NCI-H1436 (cell line): ENCODE results near the gene SLC25A51.
"Not testable (repeated sequence)": the region's sequence is repeated elsewhere in the genome, so short reads cannot be mapped to it uniquely, and the experiment has no call there.

Source experiments
- DNase-seq: peaks from one replicate; lab custom pipeline; 2025; lab: John Stamatoyannopoulos, UW

The SLC25A51 gene

DNA sequence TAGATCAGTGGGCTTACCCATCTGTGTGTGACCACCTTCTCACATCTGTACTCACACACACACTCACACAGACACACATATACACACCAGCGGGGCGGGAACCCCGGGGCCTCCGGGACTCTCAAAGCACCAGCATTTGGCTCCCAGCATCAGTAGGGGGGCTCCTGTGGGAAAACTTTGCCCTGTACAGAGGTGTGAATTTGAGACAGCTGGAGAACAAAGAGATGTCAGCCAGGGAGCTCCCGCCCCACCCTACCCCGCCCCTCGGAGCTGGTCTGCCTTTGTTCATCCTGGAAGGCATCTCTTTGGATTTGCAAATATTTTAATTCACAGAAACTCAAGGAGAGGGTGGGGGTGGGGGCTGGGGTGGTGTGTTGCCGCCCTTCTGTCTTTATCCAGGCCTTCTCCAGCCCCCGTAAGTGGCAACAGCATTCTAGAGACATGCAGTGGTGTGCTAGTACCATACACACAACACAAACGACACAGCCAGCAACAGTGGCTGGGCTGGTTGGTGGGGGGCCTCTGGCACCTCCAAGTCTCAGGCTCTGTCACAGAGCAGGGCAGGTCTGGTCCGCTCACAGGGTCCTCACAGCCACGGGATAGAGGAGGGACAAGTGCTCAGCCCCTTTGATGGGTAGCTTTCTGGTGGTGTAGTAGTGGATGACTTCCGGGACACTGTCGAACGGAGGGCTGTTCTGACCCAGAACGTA is 15.5 kb upstream of the SLC25A51 start:
- DNase-seq, result no peak

DNA sequence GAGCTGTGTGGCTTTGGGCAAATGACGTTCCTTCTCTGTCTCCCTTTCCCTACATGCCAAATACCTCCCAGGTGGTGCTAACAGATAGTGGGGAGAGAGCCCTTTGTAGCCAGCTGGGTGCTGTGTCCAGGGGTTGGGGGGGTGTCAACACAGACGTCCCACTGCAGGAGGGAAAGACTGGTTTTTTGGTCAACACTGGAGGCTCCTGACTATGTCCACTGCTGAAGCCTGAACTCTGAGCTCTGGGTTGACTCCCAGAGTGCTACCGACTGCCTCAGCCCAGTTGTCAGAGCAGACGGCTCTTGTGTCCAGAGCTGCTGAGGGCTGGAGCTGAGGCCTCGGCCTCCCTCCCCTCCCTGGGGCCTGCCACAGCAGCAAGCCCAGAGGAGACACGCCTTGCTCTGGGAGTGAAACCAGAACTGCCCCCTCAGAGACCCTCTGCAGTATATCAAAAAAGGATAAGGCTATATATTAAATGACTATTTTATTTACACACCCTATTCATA is 14.8 kb upstream of the SLC25A51 start:
- DNase-seq, result no peak

DNA sequence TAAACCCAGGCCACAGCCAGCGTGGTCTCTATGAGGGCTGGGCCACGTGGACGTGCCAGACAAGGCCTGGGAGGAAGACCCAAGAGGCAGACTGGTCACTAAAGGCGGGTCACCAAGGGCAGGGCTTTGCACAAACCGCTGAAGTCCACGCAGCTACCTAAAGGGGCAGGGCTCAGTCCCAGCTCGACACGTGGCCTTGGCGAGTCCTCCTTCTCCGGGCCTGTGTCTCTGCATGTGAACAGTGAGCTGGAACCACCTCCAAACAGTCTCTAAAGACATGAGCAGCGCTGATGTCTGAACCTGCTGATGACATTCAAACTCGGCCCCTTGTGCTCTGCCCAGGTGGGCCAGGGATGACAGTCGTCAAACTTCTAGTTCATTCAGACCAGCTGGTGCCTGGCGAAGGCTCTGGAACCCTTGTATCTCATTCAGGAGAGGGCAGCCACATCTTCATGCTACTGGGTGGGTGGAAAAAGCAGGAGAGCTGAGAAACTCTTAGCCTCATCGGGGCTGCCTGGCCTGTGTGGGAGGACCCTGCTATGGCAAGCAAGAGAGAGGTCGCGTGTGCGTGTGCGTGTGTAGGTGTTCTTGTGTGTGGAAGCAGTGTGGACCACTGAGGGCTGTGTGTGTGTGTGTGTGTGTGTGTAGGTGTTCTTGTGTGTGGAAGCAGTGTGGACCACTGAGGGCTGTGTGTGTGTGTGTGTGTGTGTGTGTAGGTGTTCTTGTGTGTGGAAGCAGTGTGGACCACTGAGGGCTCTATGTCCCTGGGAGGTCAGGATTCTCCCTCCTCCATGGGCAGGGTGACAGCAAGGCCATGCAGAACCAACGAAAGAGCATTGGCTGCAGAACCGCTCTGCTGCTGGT is 14.1 kb upstream of the SLC25A51 start:
- DNase-seq, result no peak

DNA sequence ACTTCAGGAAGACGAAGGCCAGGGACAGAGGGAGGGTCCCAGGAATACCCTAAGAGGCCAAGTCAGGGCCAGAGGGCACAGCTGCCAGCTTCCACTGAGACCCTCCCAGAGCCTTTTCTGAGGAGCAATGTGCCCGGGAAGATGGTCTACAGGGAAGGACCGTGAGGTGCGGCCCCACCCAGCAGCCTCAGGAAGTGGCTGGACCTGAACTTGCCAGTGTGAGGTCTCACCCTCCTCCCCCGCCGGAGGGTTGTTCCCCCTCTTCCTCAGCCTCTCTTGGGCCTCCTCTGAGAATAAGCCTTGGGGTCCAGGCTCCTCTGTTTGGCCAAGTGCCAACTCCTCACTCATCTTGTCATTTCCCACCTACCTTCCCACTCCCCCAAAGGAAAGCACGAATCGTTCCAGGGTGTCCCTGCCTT is 13.4 kb upstream of the SLC25A51 start:
- no peak for DNase-seq

DNA sequence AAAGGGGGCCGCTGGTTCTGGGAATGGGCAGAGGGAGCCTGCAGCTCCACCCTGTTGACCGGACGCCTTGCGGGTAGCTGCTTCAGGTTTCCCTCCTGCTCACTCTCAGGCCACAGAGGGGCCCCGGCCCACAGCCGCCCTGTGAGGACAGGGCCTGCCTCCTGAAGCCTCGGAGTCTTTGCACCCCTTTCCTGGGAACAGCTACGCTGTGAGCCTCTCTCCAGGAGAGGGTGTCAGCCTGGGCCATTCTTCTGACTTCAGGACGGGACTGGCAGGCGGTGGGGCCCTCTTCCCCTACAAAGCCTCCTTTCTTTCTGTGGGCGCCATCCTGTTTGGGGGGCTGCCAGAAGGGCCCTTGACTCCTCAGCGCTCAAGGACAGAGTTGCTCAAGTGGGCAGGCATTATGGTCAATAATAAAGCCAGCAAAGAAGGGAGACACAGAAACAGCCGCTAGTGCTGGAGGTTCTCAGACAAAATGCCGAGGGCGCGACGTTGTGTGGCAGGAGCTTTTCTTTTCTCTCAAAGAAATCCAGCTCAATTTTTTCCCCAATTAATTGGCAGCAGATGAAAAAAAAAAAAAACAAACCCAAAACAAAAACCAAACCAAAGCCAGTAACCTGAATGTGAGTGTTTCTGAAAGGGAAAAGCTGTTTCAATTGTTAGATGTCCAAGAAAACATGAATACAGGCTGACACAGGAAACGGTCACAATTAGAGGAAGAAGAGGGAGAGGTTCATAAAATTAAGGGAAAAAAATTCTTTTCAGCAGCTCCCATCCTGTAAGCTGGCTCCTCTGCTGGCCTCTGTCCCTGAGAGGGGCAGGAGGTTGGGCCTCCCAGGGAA is 12.8 kb upstream of the SLC25A51 start:
- DNase-seq, result no peak

DNA sequence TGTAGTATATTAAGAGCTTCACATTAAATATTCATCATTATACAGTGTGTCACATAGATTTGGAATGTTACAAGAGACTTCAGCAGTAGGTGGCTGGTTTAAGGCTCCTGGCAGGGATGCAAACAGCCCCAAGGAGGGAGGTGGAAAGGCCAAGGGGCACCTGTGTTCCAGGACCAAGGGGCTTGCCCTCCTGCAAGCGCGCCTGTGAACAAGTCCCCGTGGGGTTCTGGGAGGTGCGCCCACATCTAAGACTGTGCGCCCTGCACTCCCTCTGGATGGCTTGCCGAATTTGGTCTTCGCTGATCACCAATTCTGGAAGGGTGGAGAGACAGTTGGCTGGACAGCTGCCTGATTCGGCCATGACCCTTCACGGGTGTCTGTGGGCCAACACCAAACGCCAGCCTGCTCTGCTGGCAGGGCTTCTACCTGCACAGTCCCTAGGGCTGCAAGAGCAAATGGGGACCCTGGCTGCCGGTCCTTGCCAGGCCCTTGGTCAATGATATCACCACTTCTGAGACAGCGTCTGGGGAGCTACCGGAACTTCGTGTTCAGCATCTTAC is 12.1 kb upstream of the SLC25A51 start:
- no peak for DNase-seq

DNA sequence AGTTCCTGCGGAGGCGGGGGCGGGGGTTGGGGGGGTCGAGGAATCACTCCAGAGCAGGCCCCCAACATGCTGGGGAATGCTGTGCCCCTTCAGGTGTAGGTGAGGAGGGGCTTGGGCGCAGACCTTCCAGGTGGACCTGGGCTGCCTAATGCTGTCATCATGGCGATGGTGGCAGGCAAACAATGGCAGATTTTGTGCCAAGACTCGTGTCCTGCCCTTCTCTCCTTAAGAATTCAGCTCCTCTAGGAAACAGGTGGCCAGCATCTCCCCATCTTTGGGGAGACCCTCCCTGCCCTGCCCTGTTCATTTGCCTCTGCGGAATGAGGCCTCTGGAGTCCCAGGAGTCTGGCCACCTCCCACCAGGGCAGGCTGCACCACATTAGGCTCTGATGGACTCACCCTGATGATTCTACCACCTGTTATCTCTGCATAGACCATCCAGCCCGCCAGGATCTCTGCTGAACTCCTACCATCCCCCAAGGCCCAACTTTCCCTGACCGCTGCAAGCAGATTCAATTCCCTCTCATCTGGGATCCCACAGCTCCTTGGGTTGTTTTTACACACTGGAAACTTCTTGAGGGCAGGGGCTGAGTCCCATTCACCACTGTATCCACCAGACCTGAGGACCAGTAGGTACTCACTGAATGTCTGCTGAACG is 10.9 kb upstream of the SLC25A51 start:
- no peak for DNase-seq

DNA sequence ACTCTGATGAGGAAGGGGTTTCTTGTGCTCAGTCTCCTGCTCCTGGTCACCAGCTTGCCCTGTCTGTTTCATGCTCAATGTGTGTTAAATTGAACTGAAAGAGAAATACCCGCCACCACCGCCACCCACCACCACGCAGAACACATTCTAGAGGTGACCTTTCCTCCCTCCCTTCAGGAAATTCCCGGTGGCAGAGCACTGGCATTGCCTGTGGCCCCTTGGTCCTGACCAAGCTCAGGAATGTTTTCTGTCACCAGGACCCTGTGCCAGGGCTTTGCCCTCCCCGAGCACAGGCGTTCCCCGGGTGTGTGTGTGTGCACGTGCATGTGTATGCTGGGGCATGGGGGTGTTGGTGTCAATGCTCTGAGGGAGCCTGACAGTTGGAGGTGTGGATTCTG is 10.2 kb upstream of the SLC25A51 start:
- DNase-seq, result no peak

DNA sequence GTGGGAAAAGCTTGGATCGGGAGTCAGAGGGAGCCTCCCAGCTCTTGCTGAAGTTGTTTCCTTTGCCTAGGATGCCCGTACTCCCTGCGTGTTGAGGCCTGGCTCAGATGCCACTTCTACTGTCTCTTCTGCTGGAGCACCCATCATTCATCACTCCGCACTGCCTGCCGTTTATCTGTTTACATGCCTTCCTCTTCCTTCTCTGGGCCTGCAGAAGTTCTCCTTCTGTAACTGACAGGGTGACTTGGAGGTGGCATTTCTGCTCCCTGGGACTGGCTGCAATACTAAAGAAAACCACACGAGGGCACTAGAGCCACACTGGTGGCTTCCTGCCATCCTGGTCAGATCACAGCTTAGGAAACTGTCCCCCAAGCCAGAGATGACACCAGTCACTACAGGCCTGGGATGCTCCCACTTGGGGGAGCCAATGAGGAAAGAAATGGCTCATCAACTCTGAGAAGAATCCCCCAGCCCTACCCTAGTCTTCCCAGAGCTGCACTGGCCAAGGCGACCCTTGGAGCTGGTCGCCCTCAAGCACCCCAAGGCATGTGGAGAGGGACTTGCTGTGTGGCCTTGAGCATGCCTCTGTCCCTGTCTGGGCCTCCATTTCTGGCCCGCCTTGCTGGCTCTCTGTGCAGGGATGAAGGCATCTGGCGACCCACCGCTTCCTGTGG is 9.7 kb upstream of the SLC25A51 start:
- DNase-seq, result peak; percentile 64

DNA sequence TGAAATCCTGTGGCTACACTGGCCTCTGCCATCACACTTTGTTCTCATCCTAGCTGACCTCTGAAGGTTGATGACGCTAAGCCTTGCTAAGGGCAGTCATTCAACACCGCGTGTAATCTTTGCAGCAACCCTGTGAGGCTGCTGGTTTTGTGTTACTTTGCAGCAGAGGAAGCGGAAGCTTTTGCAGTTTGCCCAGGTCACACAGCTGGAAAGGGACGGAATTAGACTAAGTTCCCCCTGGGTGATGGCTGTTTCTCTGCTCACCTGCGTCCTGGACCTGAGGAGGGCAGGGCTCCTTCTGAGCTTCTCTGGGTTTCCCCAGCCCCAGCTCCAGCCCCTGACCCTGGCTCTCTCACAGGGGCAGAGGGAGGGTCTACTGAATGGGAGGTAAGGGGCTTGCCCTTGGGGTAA is 7.3 kb upstream of the SLC25A51 start:
- no peak for DNase-seq

DNA sequence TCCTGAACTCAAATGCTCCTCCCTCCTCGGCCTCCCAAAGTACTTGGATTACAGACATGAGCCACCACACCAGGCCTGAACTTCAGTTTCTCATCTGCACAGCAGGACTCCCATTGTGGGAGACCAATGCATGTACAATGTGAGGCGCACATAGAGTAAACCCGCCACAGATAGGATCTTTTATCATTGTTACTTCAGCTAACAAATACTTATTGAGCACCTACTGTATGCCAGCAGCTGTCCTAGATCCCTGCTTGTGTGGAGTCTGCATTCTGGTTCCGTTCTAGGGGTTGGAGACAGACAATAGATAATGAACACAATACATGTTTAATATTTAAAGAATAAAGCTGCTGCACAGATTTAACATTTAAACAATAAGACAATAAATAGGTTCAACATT is 6.3 kb upstream of the SLC25A51 start:
- no peak for DNase-seq

DNA sequence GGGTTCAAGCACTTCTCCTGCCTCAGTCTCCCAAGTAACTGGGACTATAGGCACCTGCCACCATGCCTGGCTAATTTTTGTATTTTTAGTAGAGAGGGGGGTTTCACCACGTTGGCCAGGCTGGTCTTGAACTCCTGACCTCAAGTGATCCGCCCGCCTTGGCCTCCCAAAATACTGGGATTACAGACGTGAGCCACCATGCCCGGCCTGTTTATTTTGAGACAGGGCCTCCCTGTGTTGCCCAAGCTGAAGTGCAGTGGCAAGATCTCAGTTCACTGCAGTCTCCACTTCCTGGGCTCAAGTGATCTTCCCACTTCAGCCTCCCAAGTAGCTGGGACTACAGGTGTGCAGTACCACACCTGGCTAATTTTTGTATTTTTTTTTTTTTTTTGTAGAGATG is 5.9 kb upstream of the SLC25A51 start:
- DNase-seq, result not testable (repeated sequence)

DNA sequence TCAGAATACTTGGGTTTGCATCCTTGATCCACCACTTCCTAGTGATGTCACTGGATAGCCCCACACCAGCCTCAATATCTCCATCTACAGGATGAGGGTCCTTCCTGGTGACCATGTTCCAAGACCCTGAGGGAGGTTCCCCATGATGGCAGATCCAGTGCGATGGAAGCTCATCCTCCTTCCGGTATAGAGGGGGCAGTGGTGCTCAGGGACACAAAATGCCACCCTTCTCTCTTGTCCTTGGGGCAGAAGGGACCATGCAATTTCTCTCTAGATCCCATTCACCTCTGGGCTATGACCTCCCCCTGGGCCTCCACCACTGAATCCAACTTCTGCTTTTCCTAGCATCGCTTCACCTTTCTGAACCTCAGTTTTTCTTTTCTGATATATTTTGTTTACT is 5.4 kb upstream of the SLC25A51 start:
- no peak for DNase-seq

DNA sequence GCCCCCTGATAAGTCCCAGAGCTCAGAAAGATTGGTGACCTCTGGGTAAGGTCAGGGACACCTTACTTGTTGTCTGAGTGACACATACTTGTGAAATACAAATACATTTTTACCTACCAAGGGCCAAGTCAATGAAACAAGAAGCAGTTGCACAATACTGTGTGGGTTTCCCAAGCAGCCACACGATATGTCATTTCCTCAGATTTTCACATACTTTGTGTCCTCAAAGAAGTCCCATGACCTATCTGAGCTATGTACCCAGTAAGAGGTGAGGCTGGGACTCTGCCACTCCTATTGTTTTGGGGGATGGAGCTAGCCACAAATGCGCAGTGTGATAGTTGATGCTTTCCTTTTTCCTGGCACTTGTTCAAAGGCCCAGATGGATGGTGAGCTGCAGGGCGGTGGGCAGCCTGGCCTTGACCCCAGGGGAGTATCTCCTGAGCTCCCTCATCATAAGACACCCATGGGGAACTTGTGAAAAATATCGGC is 4.8 kb upstream of the SLC25A51 start:
- no peak for DNase-seq

DNA sequence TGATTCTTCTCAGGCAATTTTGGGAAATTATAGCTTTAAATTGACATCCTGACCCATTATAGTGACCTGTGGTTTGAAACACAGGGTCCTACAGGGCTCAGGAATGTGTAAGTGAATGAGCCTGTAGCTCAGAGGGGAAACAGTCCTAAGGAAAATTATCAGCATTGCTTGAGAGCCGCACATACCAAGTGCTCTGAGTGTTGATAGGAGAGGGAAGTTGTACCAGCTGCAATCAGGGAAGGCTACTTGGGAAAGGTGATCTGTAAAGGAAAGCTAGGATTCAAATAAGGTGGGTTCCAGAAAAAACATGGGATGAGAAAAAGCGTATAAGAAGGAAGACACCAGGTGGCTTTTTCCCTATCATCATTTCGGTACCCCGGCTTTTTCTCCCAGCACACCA is 4.4 kb upstream of the SLC25A51 start:
- DNase-seq, result no peak

DNA sequence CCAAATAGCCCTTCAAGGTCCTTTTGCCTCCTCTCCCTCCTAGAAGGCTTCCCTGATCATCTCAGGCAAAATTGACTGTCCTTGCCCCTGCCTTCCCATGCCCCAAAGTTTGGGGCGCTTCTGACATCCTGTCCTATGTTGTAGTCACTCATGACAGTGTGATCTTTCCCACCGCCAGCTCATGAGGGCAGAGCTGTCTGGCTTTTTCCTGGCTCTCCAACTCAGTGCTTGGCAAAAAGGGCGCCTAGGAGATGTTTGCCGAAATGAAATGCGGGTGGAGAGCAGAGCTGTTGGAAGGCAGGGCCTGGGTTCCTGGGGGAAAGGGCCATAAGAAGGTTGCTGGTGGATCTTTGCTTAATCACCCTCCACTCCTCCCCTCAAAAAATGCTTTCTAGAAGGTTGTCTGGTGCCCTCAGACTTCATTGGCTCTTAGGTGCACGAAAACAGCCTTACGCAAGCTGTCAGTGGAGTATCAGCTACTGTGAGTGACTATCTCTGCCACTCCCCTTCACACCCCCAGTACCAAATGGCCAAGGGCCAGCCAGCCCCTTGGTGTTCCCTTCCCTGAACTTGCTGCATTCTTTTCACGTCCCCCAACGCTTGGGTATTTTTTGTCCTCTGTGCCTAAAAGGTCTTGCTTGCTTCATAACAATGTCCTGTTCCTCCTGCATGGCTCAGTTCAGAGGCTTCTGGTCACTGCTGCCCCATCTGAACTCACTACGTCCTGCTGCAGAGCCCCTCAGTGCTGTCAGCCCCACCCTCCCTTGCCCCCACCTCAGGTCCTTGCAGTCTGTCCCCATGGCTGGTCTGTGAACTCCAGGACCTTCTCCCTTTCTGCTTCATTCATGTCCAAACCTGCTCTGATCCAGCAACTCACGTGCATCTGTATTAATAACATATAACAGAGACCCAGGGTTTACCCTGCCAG is 2.6 kb upstream of the SLC25A51 start:
- DNase-seq, result no peak

DNA sequence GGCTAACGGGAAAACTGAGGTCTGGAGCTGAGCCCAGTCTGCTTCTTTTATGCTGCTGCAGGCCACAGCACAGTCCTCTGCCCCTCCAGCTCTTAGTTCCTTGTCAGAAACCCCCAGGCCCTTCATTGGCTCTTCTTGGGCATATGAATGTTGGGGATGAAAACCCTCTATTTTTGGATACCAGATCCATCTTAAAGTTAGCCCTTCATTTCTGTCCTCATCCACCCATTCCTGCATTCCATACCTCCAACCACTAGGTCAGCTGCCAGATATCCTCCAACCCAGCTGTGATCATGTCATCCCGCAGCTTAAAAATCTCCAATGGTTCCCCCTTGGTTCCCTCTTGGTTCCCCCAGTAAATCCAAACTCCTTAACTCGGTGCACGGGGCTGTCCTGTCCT is 1.8 kb upstream of the SLC25A51 start:
- DNase-seq, result no peak

DNA sequence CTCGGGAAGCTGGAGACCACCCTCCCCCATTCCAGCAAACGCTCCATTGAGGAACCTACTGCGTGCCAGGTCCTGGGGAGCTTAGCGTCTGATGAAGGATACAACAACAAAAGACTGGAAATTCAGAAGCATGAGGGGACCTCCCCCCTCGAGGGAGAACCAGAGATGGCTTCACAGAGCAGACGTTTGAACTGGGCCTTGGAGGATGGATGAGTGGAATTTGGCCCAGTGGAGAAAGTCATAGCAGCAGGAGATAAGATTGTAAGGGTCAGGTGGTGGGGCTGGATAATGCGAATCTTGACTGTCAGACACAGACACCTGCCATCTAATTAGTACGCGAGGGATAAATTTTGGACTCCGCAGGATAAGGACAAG is 1.2 kb upstream of the SLC25A51 start:
- no peak for DNase-seq

DNA sequence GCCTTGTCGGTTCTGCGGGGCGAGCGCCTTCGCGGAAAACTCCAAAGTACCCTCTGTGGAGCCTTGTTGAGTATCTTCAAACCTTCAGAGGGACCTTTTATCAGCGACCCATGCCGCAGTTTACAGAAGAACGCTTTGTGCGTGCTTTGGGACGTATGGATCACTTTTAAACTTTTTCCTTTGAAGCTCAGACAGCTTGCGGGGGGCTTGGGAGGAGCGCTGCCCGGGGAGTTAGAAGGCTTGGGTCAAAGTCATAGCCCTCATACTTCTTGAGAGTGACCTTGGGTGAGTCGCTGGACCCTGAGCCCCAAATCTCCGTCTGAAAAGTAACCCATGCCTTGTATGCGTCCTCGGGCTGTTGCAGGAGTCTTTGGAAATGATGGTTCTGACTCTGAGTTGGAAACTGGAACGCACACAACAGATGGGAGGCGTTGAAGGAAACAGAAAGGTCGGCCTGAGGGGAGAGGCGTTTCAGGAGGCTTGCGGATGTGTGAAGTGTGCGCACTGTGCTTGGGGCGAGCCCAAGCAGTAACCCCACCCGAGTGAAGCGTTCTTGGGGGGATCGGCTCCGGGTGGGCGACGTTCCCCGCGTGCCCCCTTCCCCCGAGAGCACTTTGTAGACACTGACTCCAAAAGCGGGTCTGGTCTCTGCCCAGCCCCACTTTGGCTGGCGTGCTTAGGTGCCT is 661 bp upstream of the SLC25A51 start:
- DNase-seq, result no peak
